HUDEP-2 (cell line): ENCODE results near the gene NTHL1.

Source experiments
- DNase-seq, 76 experiments: peaks; one replicate each; lab custom pipeline; 2025; ENCODE audit not compliant: unreplicated experiment in 76 of 76; lab: John Stamatoyannopoulos, UW

Gene NTHL1

DNA sequence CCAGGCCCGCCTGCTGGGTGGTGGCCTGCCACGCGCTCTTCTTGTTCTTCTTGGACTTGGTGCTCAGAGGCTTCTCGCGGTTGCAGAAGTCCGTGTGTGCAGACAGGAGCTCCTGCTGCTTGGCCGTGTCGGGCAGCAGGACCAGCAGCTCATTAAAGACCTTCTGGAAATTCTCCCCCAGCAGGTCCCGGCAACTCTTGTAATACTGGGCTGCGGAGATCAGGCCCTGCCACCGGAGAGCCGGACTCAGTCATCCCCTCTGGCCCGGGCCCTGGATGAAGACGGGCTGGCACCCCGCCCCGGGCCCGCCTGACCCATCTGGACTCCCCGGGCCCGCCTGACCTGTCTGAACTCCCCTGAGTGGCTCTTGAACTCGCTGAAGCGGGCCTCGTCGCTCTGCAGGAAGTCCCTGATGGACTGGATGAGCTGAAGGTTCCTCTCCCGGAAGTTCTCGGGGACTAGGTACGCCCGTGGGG is 49.2 kb downstream of the NTHL1 start:
- no peak for DNase-seq

DNA sequence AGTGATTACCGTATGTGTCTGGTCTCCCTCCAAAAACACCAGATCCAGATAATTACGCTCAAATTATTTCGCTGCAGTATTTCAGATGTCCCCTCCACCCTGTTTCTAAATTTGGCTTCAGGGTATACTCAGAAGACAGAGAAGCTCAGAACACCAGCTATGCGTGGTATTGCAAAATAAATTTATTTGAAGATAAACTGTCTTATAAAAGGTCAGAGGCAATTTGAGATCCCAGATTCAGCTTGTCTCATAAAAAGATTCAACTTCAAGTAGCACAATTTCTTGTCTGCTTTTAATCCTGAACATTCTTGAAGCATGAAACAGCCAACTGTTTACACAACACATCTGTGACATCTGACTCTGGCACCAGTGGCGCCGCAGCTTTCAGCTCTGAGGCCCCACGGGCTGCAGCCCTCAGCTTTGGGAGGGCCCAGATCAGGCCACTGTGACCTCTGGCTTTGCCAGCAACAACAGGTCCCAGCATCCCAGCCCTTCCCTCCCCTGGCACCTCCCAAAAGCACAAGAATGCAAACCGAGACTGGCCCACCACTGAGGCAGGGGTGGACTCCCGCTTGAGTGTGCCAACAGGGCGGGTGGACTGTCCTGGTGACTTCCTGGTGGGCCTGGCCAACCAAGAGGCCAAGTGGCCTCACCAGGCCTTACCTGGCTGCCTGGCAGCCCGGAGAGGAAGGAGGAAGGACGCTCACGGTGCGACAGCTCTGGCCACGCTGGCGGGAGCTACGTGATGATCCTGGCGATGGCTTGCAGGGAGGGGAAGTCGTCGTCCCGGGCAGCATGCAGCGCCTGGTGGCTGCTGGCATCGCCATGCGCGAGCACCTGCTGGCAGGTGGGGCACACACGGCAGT is 49.9 kb downstream of the NTHL1 start:
- DNase-seq = no peak

DNA sequence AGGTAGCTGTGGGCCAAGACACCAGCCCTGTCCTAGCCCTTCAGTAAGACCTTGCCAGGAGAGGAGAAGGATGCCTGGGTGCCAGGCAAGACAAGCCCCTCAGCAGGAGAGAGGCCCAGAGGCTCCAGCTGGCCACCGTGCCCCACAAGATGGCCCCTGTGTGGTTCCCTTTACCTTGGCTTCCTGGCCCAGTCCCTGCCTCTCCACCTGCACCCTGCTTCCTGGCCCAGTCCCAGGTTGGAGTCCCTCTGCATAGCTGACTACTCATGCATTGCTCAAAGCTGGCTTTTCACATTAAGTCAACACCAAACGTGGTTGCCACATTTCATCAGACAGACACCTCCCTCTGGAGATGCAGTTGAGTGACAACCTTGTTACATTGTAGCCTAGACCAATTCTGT is 53.9 kb downstream of the NTHL1 start:
- no peak for DNase-seq

DNA sequence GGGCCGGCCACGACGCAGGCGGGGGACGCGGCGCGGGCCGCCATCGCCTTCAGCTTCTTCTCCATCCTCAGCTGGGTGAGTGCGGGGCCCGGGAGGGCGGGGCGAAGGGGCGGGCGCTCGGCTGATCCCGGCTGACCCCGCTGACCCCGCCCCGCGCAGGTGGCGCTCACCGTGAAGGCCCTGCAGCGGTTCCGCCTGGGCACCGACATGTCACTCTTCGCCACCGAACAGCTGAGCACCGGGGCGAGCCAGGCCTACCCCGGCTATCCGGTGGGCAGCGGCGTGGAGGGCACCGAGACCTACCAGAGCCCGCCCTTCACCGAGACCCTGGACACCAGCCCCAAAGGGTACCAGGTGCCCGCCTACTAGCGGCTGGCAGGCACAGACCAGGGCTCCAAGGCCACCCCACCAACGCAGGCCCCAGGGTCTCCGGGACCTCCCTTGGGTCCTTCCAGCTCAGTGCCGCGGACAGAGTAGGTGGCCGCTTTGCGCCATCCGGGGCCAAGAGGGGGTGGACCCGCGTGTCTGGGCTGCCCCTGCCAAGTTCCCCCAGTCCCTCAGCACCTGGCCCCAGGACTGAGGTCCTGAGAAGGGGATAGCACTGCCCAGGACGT is 54.8 kb downstream of the NTHL1 start:
- DNase-seq = peak in 6 of 76 experiments; percentile 8 to 52 (median 30)

DNA sequence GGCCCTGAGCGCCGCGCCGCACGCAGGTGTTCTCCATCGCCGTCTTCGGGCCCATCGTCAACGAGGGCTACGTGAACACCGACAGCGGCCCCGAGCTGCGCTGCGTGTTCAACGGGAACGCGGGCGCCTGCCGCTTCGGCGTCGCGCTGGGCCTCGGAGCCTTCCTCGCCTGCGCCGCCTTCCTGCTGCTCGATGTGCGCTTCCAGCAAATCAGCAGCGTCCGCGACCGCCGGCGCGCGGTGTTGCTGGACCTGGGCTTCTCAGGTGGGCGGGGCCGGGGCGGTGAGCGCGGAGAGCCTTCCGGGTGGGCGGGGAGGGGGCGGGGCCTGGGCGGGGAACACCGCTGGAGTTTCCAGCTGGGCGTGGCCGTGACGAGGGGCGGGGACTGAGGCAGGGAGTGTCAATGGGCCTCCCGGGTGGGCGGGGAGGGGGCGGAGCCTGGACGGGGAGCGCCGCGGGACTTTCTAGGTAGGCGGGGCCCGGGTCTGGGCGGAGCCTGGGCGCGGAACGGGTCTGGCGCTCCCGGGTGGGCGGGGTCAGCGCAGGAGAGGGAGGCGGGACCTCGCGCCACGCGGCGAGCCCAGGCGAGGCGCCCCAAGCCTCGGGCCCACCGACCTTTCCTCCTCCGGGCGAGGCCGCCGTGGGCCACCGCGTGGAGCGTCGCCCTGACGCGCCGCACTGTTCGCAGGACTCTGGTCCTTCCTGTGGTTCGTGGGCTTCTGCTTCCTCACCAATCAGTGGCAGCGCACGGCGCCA is 55.5 kb downstream of the NTHL1 start:
- peak in 75 of 76 experiments; percentile 42 to 100 (median 98) for DNase-seq

DNA sequence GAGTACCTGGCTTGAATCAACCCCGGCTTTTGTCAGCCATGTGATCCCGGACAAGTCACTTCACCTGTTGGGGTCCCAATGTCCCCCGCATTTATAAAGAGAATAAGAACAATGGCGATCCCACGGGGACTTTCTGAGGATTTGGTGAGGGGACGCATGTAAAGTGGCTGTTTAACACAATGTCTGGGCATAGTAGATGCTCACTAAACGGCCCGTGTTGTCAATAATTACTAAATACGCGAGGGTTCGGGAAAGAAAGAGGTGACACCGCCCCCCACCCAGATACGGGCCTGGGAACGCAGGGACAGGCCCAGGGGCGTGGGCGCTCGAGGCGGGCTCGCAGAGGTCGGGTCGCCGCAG is 56.1 kb downstream of the NTHL1 start:
- no peak for DNase-seq

DNA sequence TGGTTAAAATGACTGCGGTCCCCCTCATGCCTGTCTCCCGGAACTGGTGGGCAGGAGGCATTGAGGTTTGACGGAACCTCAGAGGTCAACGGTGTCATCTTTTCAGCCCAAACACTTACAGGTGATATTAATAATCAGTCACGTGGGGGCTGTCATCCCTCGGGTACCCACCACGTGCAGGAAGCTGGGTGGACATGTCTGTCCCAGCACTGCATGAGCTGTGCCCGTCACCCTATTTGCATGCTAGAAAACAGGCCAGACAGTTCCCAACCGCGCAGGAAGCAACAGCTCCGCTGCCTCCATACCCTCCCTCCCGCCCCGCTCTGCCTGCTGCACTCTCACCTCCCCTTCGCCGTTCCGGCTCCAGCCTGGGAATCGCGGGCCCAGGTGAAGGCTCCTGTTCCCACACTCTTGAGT is 56.5 kb downstream of the NTHL1 start:
- DNase-seq = no peak

DNA sequence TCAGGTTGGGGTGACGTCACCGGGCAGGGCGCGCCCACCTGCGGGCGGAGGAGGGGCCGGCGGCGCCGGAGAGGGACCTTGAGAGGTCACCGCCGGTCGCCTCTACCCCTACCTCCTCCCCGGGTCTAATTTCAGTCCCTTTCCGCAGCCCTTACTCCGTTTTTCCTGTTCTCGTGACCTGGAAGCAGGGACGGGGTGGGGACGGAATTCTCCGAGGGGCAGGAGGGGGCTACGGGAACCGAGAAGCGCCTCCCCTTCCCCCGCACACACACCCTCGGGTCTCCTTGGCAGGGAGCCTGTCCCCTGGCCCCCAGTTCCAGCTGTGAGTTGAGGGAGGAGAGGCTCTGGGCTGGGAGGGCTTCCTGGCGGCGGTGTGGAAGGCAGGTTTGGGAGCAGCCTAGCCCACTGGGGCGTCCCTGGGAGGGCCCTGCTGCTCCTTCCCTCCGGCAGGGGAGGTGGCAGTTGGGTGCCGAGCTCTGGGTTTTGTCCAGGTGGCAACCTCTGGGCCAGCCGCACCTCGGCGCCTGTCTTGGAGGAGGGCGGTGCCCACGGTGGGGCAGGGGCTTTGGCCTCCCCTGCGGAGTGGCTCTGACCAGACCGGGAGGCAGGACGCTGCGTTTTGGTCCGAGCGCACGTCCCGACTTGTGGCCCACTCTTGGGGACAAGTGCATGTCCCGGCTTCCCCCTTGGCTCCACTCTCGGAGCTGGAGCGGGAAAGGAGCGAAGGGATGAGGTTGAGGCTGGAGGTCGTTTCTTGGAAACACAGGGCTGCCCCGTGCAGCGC is 57.1 kb downstream of the NTHL1 start:
- DNase-seq = no peak

DNA sequence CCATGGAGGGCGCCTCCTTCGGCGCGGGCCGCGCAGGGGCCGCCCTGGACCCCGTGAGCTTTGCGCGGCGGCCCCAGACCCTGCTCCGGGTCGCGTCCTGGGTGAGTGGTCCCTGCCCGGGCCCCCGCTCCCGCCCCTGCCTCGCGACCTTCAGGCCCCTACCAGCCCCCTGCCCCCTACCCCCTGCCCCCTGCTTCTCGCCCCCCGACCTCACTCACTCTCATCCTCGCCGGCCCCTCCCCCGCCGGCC is 57.6 kb downstream of the NTHL1 start:
- DNase-seq = no peak
